K562 (cell line): Measurements from ENCODE around the gene FXYD3. TPM values are rescaled to one million over a fixed set of nuclear protein-coding genes. Genes with fewer than 3 reads are reported as not detected.

Experiments used
- ATAC-seq: fragments of 200-7000 bp; cut with Tn5 transposase; 3 replicates; pipeline ENCODE4 v1.9.1; 2020; ENCODE audit warnings: moderate library complexity
- BruUV-seq: library from RNA; stranded (reverse); fragments of 400-500 nt; replicated peaks from 2 replicates; lab custom pipeline; 2021; lab: Mats Ljungman, UMichigan
- CTCF ChIA-PET: fragments of 300-600 bp; formaldehyde crosslinking; extraction: SDS; loops from one replicate; lab custom pipeline; 2021; ENCODE audit warnings: low intra/inter-chr PET ratio; lab: Yijun Ruan, JAX
- POLR2A ChIA-PET: fragments of 300-600, 350-650 bp; sonication (Branson Sonifier 250); formaldehyde crosslinking; extraction: SDS; loops from one replicate; lab custom pipeline; 2021; ENCODE audit warnings: antibody characterized with exemption, inconsistent platforms; lab: Yijun Ruan, JAX
- DNase-seq, 4 experiments: peaks; one replicate each; pipeline versions ENCODE4 v3.0.0 to v3.0.0-alpha.2; 2011 to 2018; ENCODE audit warnings: low spot score in 3 of 4, mixed read lengths in 3 of 4; ENCODE audit errors: extremely low read depth in 1 of 4
- FAIRE-seq: peaks from 2 replicates; lab custom pipeline; 2011; peaks lifted over from hg19 to GRCh38; lab: Jason Lieb, UNC
- H2AFZ ChIP-seq: 2 replicates; pipeline ENCODE4 v1.6.0; 2011; ENCODE audit warnings: low read depth, low read length, control low read depth, inconsistent platforms
- H3K27ac ChIP-seq: fragments of 200-600 bp; 3 replicates; pipeline ENCODE4 v1.8.0; 2011; ENCODE audit warnings: low read depth, mild to moderate bottlenecking, control low read depth, inconsistent platforms, low read length, moderate library complexity, mixed read lengths; ENCODE audit errors: extremely low read depth
- H3K27me3 ChIP-seq, 2 experiments: fragments of 300-600 bp in 1 of 2; 2 replicates in 1 of 2; 3 replicates in 1 of 2; pipeline versions ENCODE4 v1.6.0 to v1.8.0; 2011; ENCODE audit warnings: inconsistent platforms in 2 of 2, low read length in 2 of 2, mild to moderate bottlenecking in 1 of 2, mixed read lengths in 1 of 2, moderate library complexity in 1 of 2; ENCODE audit not compliant: control insufficient read depth in 2 of 2, insufficient read depth in 2 of 2
- H3K36me3 ChIP-seq: fragments of 300-600 bp; 3 replicates; pipeline ENCODE4 v1.8.0; 2011; ENCODE audit warnings: mild to moderate bottlenecking, low read length, inconsistent platforms; ENCODE audit not compliant: control insufficient read depth, insufficient read depth
- H3K4me1 ChIP-seq, 2 experiments: fragments of 200-600 bp in 1 of 2; replicated peaks in 1 of 2; 2 replicates in 1 of 2; 3 replicates in 1 of 2; pipeline versions ENCODE4 v1.5.1 to v1.8.0; 2011; ENCODE audit warnings: inconsistent platforms in 2 of 2, low read length in 2 of 2, mild to moderate bottlenecking in 1 of 2, mixed read lengths in 1 of 2, moderate library complexity in 1 of 2; ENCODE audit not compliant: control insufficient read depth in 2 of 2, insufficient read depth in 2 of 2
- H3K4me2 ChIP-seq: 2 replicates; pipeline ENCODE4 v1.6.1; 2011; ENCODE audit warnings: low read length, control low read depth, inconsistent platforms, mixed read lengths; ENCODE audit not compliant: insufficient read depth
- H3K4me3 ChIP-seq: fragments of 200-600 bp; sonication (generic), shearing (Covaris generic); 2 replicates; pipeline ENCODE4 v1.5.1; 2016; ENCODE audit warnings: control low read depth, inconsistent platforms
- H3K79me2 ChIP-seq: fragments of 200-600 bp; 3 replicates; pipeline ENCODE4 v1.8.0; 2011; ENCODE audit warnings: low read length, inconsistent platforms; ENCODE audit not compliant: control insufficient read depth, insufficient read depth
- H3K9ac ChIP-seq, 2 experiments: 2 replicates each; pipeline versions ENCODE4 v1.6.0 to v1.6.1; 2011; ENCODE audit warnings: low read depth in 2 of 2, low read length in 2 of 2, control low read depth in 1 of 2, inconsistent platforms in 1 of 2, mild to moderate bottlenecking in 1 of 2, mixed read lengths in 1 of 2; ENCODE audit not compliant: insufficient read depth in 1 of 2
- H3K9me1 ChIP-seq: one replicate; pipeline ENCODE4 v1.6.0; 2011; ENCODE audit warnings: inconsistent platforms, mild to moderate bottlenecking, low read length, moderate library complexity; ENCODE audit not compliant: control insufficient read depth, insufficient read depth
- H3K9me3 ChIP-seq: replicated peaks from 2 replicates; pipeline ENCODE4 v1.5.1; 2011; ENCODE audit warnings: low read depth, low read length, inconsistent platforms; ENCODE audit not compliant: control insufficient read depth, insufficient read depth
- H4K20me1 ChIP-seq: replicated peaks from 2 replicates; pipeline ENCODE4 v1.6.1; 2011; ENCODE audit warnings: low read length, inconsistent platforms, mixed read lengths; ENCODE audit not compliant: control insufficient read depth, insufficient read depth
- BCOR ChIP-seq: fragments of 450-650 bp; IDR thresholded peaks from 2 replicates; pipeline ENCODE4 v1.6.1; 2016
- CHD7 ChIP-seq: fragments of 200-600 bp; sonication (generic); IDR thresholded peaks from one replicate; pipeline ENCODE4 v1.6.1; 2012; ENCODE audit warnings: mild to moderate bottlenecking, low read depth, low read length, inconsistent platforms
- MCM5 ChIP-seq: fragments of 450-650 bp; IDR thresholded peaks from 2 replicates; pipeline ENCODE4 v1.6.1; 2016; ENCODE audit warnings: low read depth
- WGBS: fragments of 100-300 bp; shearing (Covaris generic); methylation state at CpG from one replicate; pipeline ENCODE4 v1.1.6; 2016; ENCODE audit warnings: low coverage, mixed read lengths; ENCODE audit not compliant: insufficient coverage; ENCODE audit errors: missing lambda C conversion rate; 5-methylcytosine and 5-hydroxymethylcytosine counted together
- in situ Hi-C: fragments of 300-500 bp; cut with MboI; formaldehyde crosslinking; loops from 4 replicates; pipeline ENCODE4 v1.15.0; 2018; ENCODE audit warnings: inconsistent platforms, mixed read lengths
- intact Hi-C: fragments of 100-400 bp; cut with micrococcal nuclease; formaldehyde crosslinking; loops from 2 replicates; pipeline ENCODE4 v1.14.2; 2022
- polyA plus RNA-seq, 8 experiments: library from polyadenylated mRNA; depleted of rRNA in 4 of 8; stranded (reverse) in 5 of 8; unstranded in 3 of 8; fragments of >200 nt; fragmentation: Nextera tagmentation in 2 of 8; fragmentation: Illumina TruSeq in 1 of 8; extraction: Ambion mirVana in 2 of 8; extraction: Trizol in 1 of 8; gene quantifications; 2 replicates each; pipeline versions ENCODE4 v1.2.1 to v1.2.3, GENCODE V29; 2011 to 2014; ENCODE audit warnings: inconsistent platforms in 1 of 8, missing spikeins in 1 of 8
- total RNA-seq, 7 experiments: library from RNA; depleted of rRNA in 6 of 7; stranded (reverse); fragments of >200 nt in 6 of 7; fragmentation: Illumina TruSeq in 2 of 7; extraction: Trizol in 2 of 7; gene quantifications; 2 replicates each; pipeline versions ENCODE4 v1.2.1 to v1.2.3, GENCODE V29; 2011 to 2021; ENCODE audit warnings: low replicate concordance in 1 of 7

The FXYD3 gene
- total and polyA plus RNA-seq, 9 of the 15 experiments (the other 6 are each of a cell fraction or from before 2014, with no cell fraction given), result 0.24 TPM; not detected in 8

GRCh38 chr19:35100588-35101533, 14.8 kb upstream of the FXYD3 start:
- ChIA-PET CTCF (no interaction called here), POLR2A (interaction anchor here (0.5 to 1.0 kb wide), 3 partner anchors 10 to 19 kb away, joined by 3 to 4 read pairs (median 3); no protein-coding TSS in a partner anchor)
- Histone ChIP-seq H3K9me3 (peaks cover 7% of the 10 kb centered on the region), H3K27ac (no peak overlapping the region), H3K9ac (no peak overlapping the region), H3K27me3 (no peaks in the 10 kb centered on the region), H3K4me3 (no peak overlapping the region), H2AFZ (0 out of 2 replicates have a peak overlapping the region, but pooled peaks have one; percentile 2), H3K4me1 (peaks cover under 1 to 34% of the 10 kb centered on the region in 2 experiments; a peak in 4 of 5 replicates), H3K79me2 (no peaks in the 10 kb centered on the region), H3K4me2 (no peak overlapping the region), H3K9me1 (no peaks in the 10 kb centered on the region), H4K20me1 (no peaks in the 10 kb centered on the region), H3K36me3 (no peaks in the 10 kb centered on the region)
- intact Hi-C loops (no loop called here), in situ Hi-C loops (no loop called here)
- ATAC-seq (peak; percentile 13; the same call in 2 of the 3 replicates), DNase-seq (no peak), FAIRE-seq (peak; percentile 55)
- BruUV-seq, result no TSS peak
- peak; percentile 89 for TF ChIP-seq CHD7
- peak; percentile 25; the same call in 1 of the 2 replicates for TF ChIP-seq BCOR
- TF ChIP-seq MCM5, result no peak
- WGBS, result 41% methylated on average over 15 of the region's 16 CpGs
